Vagina (tissue), 2 donors: ENCODE measurements around the gene UBA6. TPM values are rescaled to one million over a fixed set of nuclear protein-coding genes. Genes with fewer than 3 reads are reported as not detected.

Experiments used
- DNase-seq, 2 donors: peaks; one replicate each; pipeline ENCODE4 v3.0.0-alpha.2; 2017; ENCODE audit errors: extremely low spot score in 2 of 2
- H3K27ac ChIP-seq: fragments of 200-600 bp; sonication (generic); one replicate; pipeline ENCODE4 v1.5.1; 2019
- H3K27me3 ChIP-seq: fragments of 200-600 bp; sonication (generic); one replicate; pipeline ENCODE4 v1.5.1; 2019
- H3K36me3 ChIP-seq, 2 donors: fragments of 200-600 bp; sonication (generic); one replicate each; pipeline ENCODE4 v1.5.1; 2017 to 2019
- H3K4me1 ChIP-seq: fragments of 200-600 bp; sonication (generic); one replicate; pipeline ENCODE4 v1.5.1; 2019
- H3K4me3 ChIP-seq, 2 donors: fragments of 200-600 bp; sonication (generic); 1 replicate in 1 of 2; 2 replicates in 1 of 2; pipeline ENCODE4 v1.5.1; 2016 to 2019
- H3K9me3 ChIP-seq: fragments of 200-600 bp; sonication (generic); one replicate; pipeline ENCODE4 v1.5.1; 2019
- CTCF ChIP-seq, 3 experiments: fragments of 450-650 bp in 2 of 3; fragments of 200-600 bp in 1 of 3; sonication (generic) in 1 of 3; IDR thresholded peaks; one replicate each; pipeline ENCODE4 v1.5.1; 2017 to 2019; ENCODE audit warnings: antibody characterized with exemption in 3 of 3, mild to moderate bottlenecking in 2 of 3, moderate library complexity in 2 of 3
- POLR2A ChIP-seq, 2 donors: fragments of 450-650 bp; IDR thresholded peaks; one replicate each; pipeline ENCODE4 v1.6.1; 2017; ENCODE audit warnings: antibody characterized with exemption in 2 of 2, mild to moderate bottlenecking in 2 of 2, moderate library complexity in 2 of 2
- POLR2AphosphoS5 ChIP-seq, 2 donors: sonication (generic); formaldehyde crosslinking; IDR thresholded peaks; one replicate each; pipeline ENCODE4 v1.9.0; 2017; ENCODE audit warnings: antibody characterized with exemption in 2 of 2, mild to moderate bottlenecking in 2 of 2, low read depth in 1 of 2; ENCODE audit not compliant: insufficient read depth in 1 of 2
- intact Hi-C: fragments of 100-400 bp; cut with DNase I; formaldehyde crosslinking; loops from one replicate; pipeline ENCODE4 v1.15.1; 2023
- total RNA-seq: library from RNA; depleted of rRNA; stranded (reverse); fragments of >200 nt; gene quantifications from one replicate; pipeline ENCODE4 v1.2.3, GENCODE V29; 2016

Gene UBA6
- total RNA-seq, 1 donor from 2014 or later = 36.3 TPM

GRCh38 chr4:67678612-67679011 lies 22.3 kb downstream of the UBA6 start:
- no peak for TF ChIP-seq POLR2A (IDR thresholded peaks at IDR 0.05)
- no peak for TF ChIP-seq CTCF (IDR thresholded peaks at IDR 0.05)
- no peak for TF ChIP-seq POLR2AphosphoS5 (IDR thresholded peaks at IDR 0.05; ENCODE audit: insufficient read depth in 1 of 2, low read depth in 1 of 2)
- intact Hi-C loops = no loop called here

GRCh38 chr4:67674098-67674497 lies 26.9 kb downstream of the UBA6 start:
- no peak overlapping the region for H3K4me3 ChIP-seq
- H3K9me3 ChIP-seq = no peaks in the 10 kb centered on the region
- H3K27ac ChIP-seq = no peak overlapping the region
- H3K4me1 ChIP-seq = no peaks in the 10 kb centered on the region
- peaks cover 3 to 71% of the 10 kb centered on the region in 2 donors for H3K36me3 ChIP-seq
- TF ChIP-seq POLR2AphosphoS5 (IDR thresholded peaks at IDR 0.05; ENCODE audit: insufficient read depth in 1 of 2, low read depth in 1 of 2) (no peak), POLR2A (IDR thresholded peaks at IDR 0.05) (no peak), CTCF (IDR thresholded peaks at IDR 0.05) (no peak)
- H3K27me3 ChIP-seq = no peaks in the 10 kb centered on the region
- intact Hi-C loops = no loop called here
- DNase-seq = no peak

More at GRCh38 chr4:67678612-67679011, 22.3 kb downstream of the UBA6 start:
- Histone ChIP-seq H3K4me1 (no peaks in the 10 kb centered on the region), H3K27ac (no peak overlapping the region), H3K4me3 (no peak overlapping the region), H3K36me3 (peaks cover 3 to 55% of the 10 kb centered on the region in 2 donors), H3K9me3 (no peaks in the 10 kb centered on the region), H3K27me3 (no peaks in the 10 kb centered on the region)
- no peak for DNase-seq

- Histone ChIP-seq H3K36me3 (peaks cover 0 to 48% of the 10 kb centered on the region in 2 donors), H3K9me3 (no peaks in the 10 kb centered on the region), H3K4me1 (no peaks in the 10 kb centered on the region), H3K27ac (no peak overlapping the region), H3K4me3 (no peak overlapping the region), H3K27me3 (no peaks in the 10 kb centered on the region)
- no peak for TF ChIP-seq POLR2A (IDR thresholded peaks at IDR 0.05)
- TF ChIP-seq CTCF (IDR thresholded peaks at IDR 0.05) = no peak
- TF ChIP-seq POLR2AphosphoS5 (IDR thresholded peaks at IDR 0.05; ENCODE audit: insufficient read depth in 1 of 2, low read depth in 1 of 2) = no peak
- intact Hi-C loops = no loop called here
- no peak for DNase-seq
Measured at GRCh38 chr4:67668315-67668714, 32.6 kb downstream of the UBA6 start.

GRCh38 chr4:67660418-67660817 lies 40.5 kb downstream of the UBA6 start:
- peaks cover 0 to 48% of the 10 kb centered on the region in 2 donors for H3K36me3 ChIP-seq
- no peak for TF ChIP-seq POLR2AphosphoS5 (IDR thresholded peaks at IDR 0.05; ENCODE audit: insufficient read depth in 1 of 2, low read depth in 1 of 2)
- TF ChIP-seq CTCF (IDR thresholded peaks at IDR 0.05) = no peak
- TF ChIP-seq POLR2A (IDR thresholded peaks at IDR 0.05) = no peak

GRCh38 chr4:67659065-67659464 lies 41.9 kb downstream of the UBA6 start:
- TF ChIP-seq POLR2A (IDR thresholded peaks at IDR 0.05) = no peak
- TF ChIP-seq CTCF (IDR thresholded peaks at IDR 0.05) = no peak
- TF ChIP-seq POLR2AphosphoS5 (IDR thresholded peaks at IDR 0.05; ENCODE audit: insufficient read depth in 1 of 2, low read depth in 1 of 2) = no peak

More at GRCh38 chr4:67660418-67660817, 40.5 kb downstream of the UBA6 start:
- no peak for DNase-seq
- Histone ChIP-seq H3K27me3 (no peaks in the 10 kb centered on the region), H3K4me1 (no peaks in the 10 kb centered on the region), H3K4me3 (no peak overlapping the region), H3K9me3 (no peaks in the 10 kb centered on the region), H3K27ac (no peak overlapping the region)
- intact Hi-C loops = no loop called here

More at GRCh38 chr4:67659065-67659464, 41.9 kb downstream of the UBA6 start:
- H3K27ac ChIP-seq = no peak overlapping the region
- H3K27me3 ChIP-seq = no peaks in the 10 kb centered on the region
- H3K4me1 ChIP-seq = no peaks in the 10 kb centered on the region
- no peaks in the 10 kb centered on the region for H3K9me3 ChIP-seq
- DNase-seq = no peak
- intact Hi-C loops = no loop called here
- H3K4me3 ChIP-seq = no peak overlapping the region
- H3K36me3 ChIP-seq = peaks cover 0 to 38% of the 10 kb centered on the region in 2 donors
